ENCODE results near the gene CEL. TPM values are rescaled to one million over a fixed set of nuclear protein-coding genes. Genes with fewer than 3 reads are reported as not detected.

The CEL gene
- total RNA-seq, 2 experiments from 2014 or later = 1.2 to 1.8 TPM

GRCh38 chr9:133103183-133103986 lies 41.6 kb downstream of the CEL start:
- POLR2A ChIA-PET = interaction anchor here (0.5 kb wide), 1 partner anchor 222 kb away, joined by 3 read pairs; no protein-coding TSS in a partner anchor
- intact Hi-C loops (cut with micrococcal nuclease; ENCODE audit: unreplicated experiment) = loop anchor here (1.0 kb wide), 1 partner anchor 41 kb away; no protein-coding TSS in a partner anchor
- H2AFZ ChIP-seq (ENCODE audit: low read length) = no peak overlapping the region
- CTCF ChIA-PET (ENCODE audit: unreplicated experiment) = interaction anchor here (0.6 to 1.7 kb wide), 4 partner anchors 40 to 84 kb away, joined by 3 to 4 read pairs (median 3); no protein-coding TSS in a partner anchor
- BruUV-seq (replicated peaks) = no TSS peak
- H3K79me2 ChIP-seq (ENCODE audit: insufficient read depth, low read depth, low read length) = no peaks in the 10 kb centered on the region
- TF ChIP-seq EZH2phosphoT487 (IDR thresholded peaks at IDR 0.05; ENCODE audit: borderline replicate concordance, low read depth, low read length) = no peak
- peak; percentile 93 for TF ChIP-seq CTCF (conservative IDR thresholded peaks at IDR 0.05; ENCODE audit: low read length)
- no peaks in the 10 kb centered on the region for H3K9me2 ChIP-seq (ENCODE audit: insufficient read depth, low read length)
- H4K20me1 ChIP-seq (ENCODE audit: insufficient read depth, low read length) = no peaks in the 10 kb centered on the region
- H3K9me3 ChIP-seq (ENCODE audit: low read length) = no peaks in the 10 kb centered on the region
- H3K27ac ChIP-seq (ENCODE audit: low read depth, low read length, poor library complexity, severe bottlenecking) = no peak overlapping the region
- H3K36me3 ChIP-seq (ENCODE audit: insufficient read depth, low read length) = peaks cover 58% of the 10 kb centered on the region
- H3K4me1 ChIP-seq (ENCODE audit: insufficient read depth, low read length, poor library complexity, severe bottlenecking) = no peaks in the 10 kb centered on the region
- no peak overlapping the region for H3K4me3 ChIP-seq (ENCODE audit: low read depth, low read length, poor library complexity, severe bottlenecking)
- peak; percentile 50 for DNase-seq (ENCODE audit: low spot score)
- H3K4me2 ChIP-seq (ENCODE audit: low read length) = no peak overlapping the region

GRCh38 chr9:133103987-133104505 lies 42.3 kb downstream of the CEL start:
- DNase-seq (ENCODE audit: low spot score) = no peak
- ChIA-PET POLR2A (no interaction called here), CTCF (ENCODE audit: unreplicated experiment) (interaction anchor here (0.6 kb wide), 2 partner anchors 39 to 40 kb away, joined by 3 read pairs; no protein-coding TSS in a partner anchor)
- H4K20me1 ChIP-seq (ENCODE audit: insufficient read depth, low read length) = no peaks in the 10 kb centered on the region
- no peaks in the 10 kb centered on the region for H3K79me2 ChIP-seq (ENCODE audit: insufficient read depth, low read depth, low read length)
- no peak for TF ChIP-seq EZH2phosphoT487 (IDR thresholded peaks at IDR 0.05; ENCODE audit: borderline replicate concordance, low read depth, low read length)
- no peak overlapping the region for H3K4me3 ChIP-seq (ENCODE audit: low read depth, low read length, poor library complexity, severe bottlenecking)
- no peaks in the 10 kb centered on the region for H3K9me3 ChIP-seq (ENCODE audit: low read length)
- no peak overlapping the region for H3K4me2 ChIP-seq (ENCODE audit: low read length)
- H3K4me1 ChIP-seq (ENCODE audit: insufficient read depth, low read length, poor library complexity, severe bottlenecking) = no peaks in the 10 kb centered on the region
- H2AFZ ChIP-seq (ENCODE audit: low read length) = no peak overlapping the region
- H3K27ac ChIP-seq (ENCODE audit: low read depth, low read length, poor library complexity, severe bottlenecking) = no peak overlapping the region
- peaks cover 51% of the 10 kb centered on the region for H3K36me3 ChIP-seq (ENCODE audit: insufficient read depth, low read length)
- intact Hi-C loops (cut with micrococcal nuclease; ENCODE audit: unreplicated experiment) = loop anchor here (1.0 kb wide), 1 partner anchor 40 kb away; no protein-coding TSS in a partner anchor
- no peaks in the 10 kb centered on the region for H3K9me2 ChIP-seq (ENCODE audit: insufficient read depth, low read length)
- no TSS peak for BruUV-seq (replicated peaks)

GRCh38 chr9:133104718-133105460 lies 43.1 kb downstream of the CEL start:
- H3K4me1 ChIP-seq (ENCODE audit: insufficient read depth, low read length, poor library complexity, severe bottlenecking) = no peaks in the 10 kb centered on the region
- no TSS peak for BruUV-seq (replicated peaks)
- DNase-seq (ENCODE audit: low spot score) = no peak
- POLR2A ChIA-PET = no interaction called here
- intact Hi-C loops (cut with micrococcal nuclease; ENCODE audit: unreplicated experiment) = no loop called here
- no peaks in the 10 kb centered on the region for H3K9me3 ChIP-seq (ENCODE audit: low read length)
- H3K79me2 ChIP-seq (ENCODE audit: insufficient read depth, low read depth, low read length) = no peaks in the 10 kb centered on the region
- H3K4me2 ChIP-seq (ENCODE audit: low read length) = no peak overlapping the region
- no peak overlapping the region for H3K4me3 ChIP-seq (ENCODE audit: low read depth, low read length, poor library complexity, severe bottlenecking)
- peaks cover 47% of the 10 kb centered on the region for H3K36me3 ChIP-seq (ENCODE audit: insufficient read depth, low read length)
- H3K27ac ChIP-seq (ENCODE audit: low read depth, low read length, poor library complexity, severe bottlenecking) = no peak overlapping the region
- no peaks in the 10 kb centered on the region for H4K20me1 ChIP-seq (ENCODE audit: insufficient read depth, low read length)
- no peak for TF ChIP-seq EZH2phosphoT487 (IDR thresholded peaks at IDR 0.05; ENCODE audit: borderline replicate concordance, low read depth, low read length)
- TF ChIP-seq CTCF (conservative IDR thresholded peaks at IDR 0.05; ENCODE audit: low read length) = no peak
- CTCF ChIA-PET (ENCODE audit: unreplicated experiment) = no interaction called here
- no peaks in the 10 kb centered on the region for H3K9me2 ChIP-seq (ENCODE audit: insufficient read depth, low read length)
- no peak overlapping the region for H2AFZ ChIP-seq (ENCODE audit: low read length)
